B cell (primary cell): ENCODE measurements around the gene CDC42BPB. TPM values are rescaled to one million over a fixed set of nuclear protein-coding genes. Genes with fewer than 3 reads are reported as not detected.

Experiments
- ATAC-seq: fragments of 200-7000 bp; cut with Tn5 transposase; one replicate; pipeline ENCODE4 v1.10.0; 2021; ENCODE audit warnings: low read depth, mild to moderate bottlenecking, moderate number of reproducible peaks, moderate library complexity
- CTCF ChIA-PET: fragments of 350-600 bp; sonication (Branson Sonifier 250); formaldehyde crosslinking; loops from one replicate; lab custom pipeline; 2021; ENCODE audit warnings: antibody characterized with exemption, inconsistent platforms; lab: Charles Lee
- POLR2A ChIA-PET: fragments of 350-600 bp; sonication (Branson Sonifier 250); formaldehyde crosslinking; loops from one replicate; lab custom pipeline; 2021; ENCODE audit warnings: antibody characterized with exemption; lab: Charles Lee
- DNase-seq: peaks from one replicate; pipeline ENCODE4 v3.0.0; 2013
- H2AFZ ChIP-seq: 2 replicates; pipeline ENCODE4 v1.6.1; 2012; ENCODE audit warnings: mild to moderate bottlenecking, low read depth, low read length; ENCODE audit not compliant: insufficient read depth, poor library complexity, severe bottlenecking
- H3K27ac ChIP-seq, 2 donors: 1 replicate in 1 of 2; 2 replicates in 1 of 2; pipeline ENCODE4 v1.5.1; 2012 to 2013; ENCODE audit warnings: low read length in 2 of 2, mild to moderate bottlenecking in 2 of 2, moderate library complexity in 1 of 2
- H3K27me3 ChIP-seq, 4 experiments: fragments of 200-600 bp in 1 of 4; sonication (generic) in 1 of 4; replicated peaks in 1 of 4; 1 replicate in 2 of 4; 2 replicates in 2 of 4; pipeline versions ENCODE4 v1.6.1 to v1.7.0; 2013 to 2016; ENCODE audit warnings: low read length in 3 of 4, mild to moderate bottlenecking in 2 of 4, mixed read lengths in 1 of 4, moderate library complexity in 1 of 4; ENCODE audit not compliant: insufficient read depth in 4 of 4, control insufficient read depth in 3 of 4; ENCODE audit errors: control extremely low read depth in 1 of 4
- H3K36me3 ChIP-seq, 2 experiments: replicated peaks in 1 of 2; 1 replicate in 1 of 2; 2 replicates in 1 of 2; pipeline versions ENCODE4 v1.6.1 to v1.7.1; 2013; ENCODE audit warnings: low read length in 1 of 2; ENCODE audit not compliant: insufficient read depth in 2 of 2, control insufficient read depth in 1 of 2; ENCODE audit errors: control extremely low read depth in 1 of 2, extremely low read depth in 1 of 2
- H3K4me1 ChIP-seq, 2 donors: fragments of 200-600 bp in 1 of 2; sonication (generic) in 1 of 2; 1 replicate in 1 of 2; 2 replicates in 1 of 2; pipeline versions ENCODE4 v1.5.1 to v1.6.1; 2013 to 2017; ENCODE audit warnings: low read length in 2 of 2; ENCODE audit not compliant: control insufficient read depth in 2 of 2, insufficient read depth in 2 of 2
- H3K4me2 ChIP-seq: replicated peaks from 2 replicates; pipeline ENCODE3; 2012; ENCODE audit warnings: mild to moderate bottlenecking, low read depth, low read length; ENCODE audit not compliant: poor library complexity, severe bottlenecking
- H3K4me3 ChIP-seq, 5 experiments: fragments of 200-600 bp in 1 of 5; sonication (generic) in 1 of 5; 1 replicate in 3 of 5; 2 replicates in 2 of 5; pipeline versions ENCODE4 v1.5.1 to v1.7.0; 2011 to 2016; ENCODE audit warnings: low read length in 4 of 5, mild to moderate bottlenecking in 4 of 5, low read depth in 2 of 5, control low read depth in 1 of 5, moderate library complexity in 1 of 5; ENCODE audit not compliant: insufficient read depth in 1 of 5; ENCODE audit errors: control extremely low read depth in 1 of 5, extremely low read depth in 1 of 5
- H3K79me2 ChIP-seq: fragments of 200-600 bp; sonication (generic); one replicate; pipeline ENCODE4 v1.6.0; 2016; ENCODE audit warnings: low read length; ENCODE audit not compliant: control insufficient read depth, insufficient read depth
- H3K9ac ChIP-seq: fragments of 200-600 bp; sonication (generic); 2 replicates; pipeline ENCODE4 v1.6.1; 2017; ENCODE audit warnings: mild to moderate bottlenecking, low read length, moderate library complexity
- H3K9me3 ChIP-seq, 3 donors: one replicate each; pipeline versions ENCODE4 v1.6.1 to v1.7.1; 2013; ENCODE audit warnings: low read length in 2 of 3; ENCODE audit not compliant: control insufficient read depth in 2 of 3, insufficient read depth in 1 of 3; ENCODE audit errors: control extremely low read depth in 1 of 3
- H4K20me1 ChIP-seq: 2 replicates; pipeline ENCODE4 v1.6.0; 2012; ENCODE audit warnings: mild to moderate bottlenecking, low read length; ENCODE audit not compliant: insufficient read depth, control insufficient read depth, poor library complexity, severe bottlenecking
- H3K27ac Mint-ChIP-seq: one replicate; pipeline ENCODE4 v1.8.0; 2021; ENCODE audit warnings: mixed read lengths
- H3K27me3 Mint-ChIP-seq: one replicate; pipeline ENCODE4 v1.8.0; 2021; ENCODE audit warnings: mixed read lengths
- H3K4me1 Mint-ChIP-seq: one replicate; pipeline ENCODE4 v1.8.0; 2021; ENCODE audit warnings: mixed read lengths
- H3K4me3 Mint-ChIP-seq: one replicate; pipeline ENCODE4 v1.8.0; 2021; ENCODE audit warnings: mixed read lengths
- H3K9me3 Mint-ChIP-seq: one replicate; pipeline ENCODE4 v1.8.0; 2022; ENCODE audit warnings: mixed read lengths; ENCODE audit not compliant: insufficient read depth
- EZH2 ChIP-seq: IDR thresholded peaks from 2 replicates; pipeline ENCODE4 v1.6.1; 2012; ENCODE audit warnings: borderline replicate concordance, low read depth, mild to moderate bottlenecking, moderate library complexity, low read length; ENCODE audit not compliant: insufficient read depth, poor library complexity, severe bottlenecking
- WGBS: methylation state at CpG from one replicate; pipeline ENCODE4 v1.1.5; 2013; ENCODE audit warnings: missing lambda C conversion rate; ENCODE audit not compliant: insufficient coverage; 5-methylcytosine and 5-hydroxymethylcytosine counted together
- intact Hi-C: fragments of 100-400 bp; cut with micrococcal nuclease; formaldehyde crosslinking; loops from one replicate; pipeline ENCODE4 v1.10.0; 2022
- polyA plus RNA-seq: library from polyadenylated mRNA; depleted of rRNA; stranded (reverse); fragments of >200 nt; gene quantifications from 2 replicates; pipeline ENCODE4 v1.2.3, GENCODE V29; 2012
- total RNA-seq, 2 donors: library from RNA; stranded (reverse); fragments of 120-200 nt in 1 of 2; gene quantifications; 1 replicate in 1 of 2; 2 replicates in 1 of 2; pipeline versions ENCODE4 v1.2.3 to v1.2.4, GENCODE V29; 2013 to 2022
- TF ChIP-seq, protein P1 (sequence below): fragments of 200-600 bp; IDR thresholded peaks from one replicate; pipeline ENCODE4 v1.8.0; 2022; ENCODE audit warnings: antibody characterized with exemption, mild to moderate bottlenecking

CDC42BPB gene
- total and polyA plus RNA-seq, 2 donors (not counting 1 experiment from before 2014, with no cell fraction given), result 23.9 to 52.5 TPM

DNA sequence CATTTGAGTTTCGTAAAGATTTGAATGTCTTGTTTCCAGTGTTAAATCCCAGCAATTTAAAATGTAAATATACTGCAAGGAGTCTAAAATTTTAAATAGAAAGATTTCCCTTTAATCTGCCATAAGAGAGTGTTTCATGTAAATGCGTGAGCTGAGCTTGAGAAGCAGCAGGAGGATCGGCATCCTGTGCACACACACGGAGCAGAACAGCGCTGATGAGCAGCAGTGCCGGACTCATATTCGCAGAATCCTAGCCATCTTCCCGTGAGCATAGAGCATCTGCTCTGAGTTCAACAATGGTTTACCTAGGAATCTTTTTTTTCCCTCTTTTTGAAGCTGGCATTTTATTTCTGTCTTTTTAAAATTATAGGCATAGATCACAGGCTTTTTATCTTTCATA lies 164.7 kb downstream of the CDC42BPB start:
- CTCF ChIA-PET, result no interaction called here
- 97% methylated on average over 7 of the region's 8 CpGs for WGBS
- intact Hi-C loops, result no loop called here

DNA sequence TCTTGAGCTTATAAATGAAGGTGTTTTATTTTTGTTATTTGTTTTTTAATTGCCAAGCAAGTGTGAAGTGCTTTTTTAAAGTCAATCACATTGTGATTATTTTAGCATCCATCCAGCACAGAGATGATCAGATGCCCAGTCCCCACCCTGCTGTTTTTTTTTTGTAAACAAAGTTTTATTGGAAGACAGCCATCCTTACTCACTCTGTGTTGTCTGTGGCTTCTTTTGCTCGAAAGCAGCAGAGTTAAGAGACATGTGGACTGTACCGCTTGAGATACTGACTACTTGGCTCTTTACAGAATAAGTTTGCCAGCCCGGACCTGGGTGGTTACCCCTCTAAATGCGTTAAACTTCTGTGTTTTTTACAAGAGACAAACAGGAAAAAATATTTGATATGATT lies 165.8 kb downstream of the CDC42BPB start:
- no peaks in the 10 kb centered on the region for H4K20me1 ChIP-seq
- 92% methylated on average over 3 of the region's 4 CpGs for WGBS
- H3K27me3 ChIP-seq, result no peaks in the 10 kb centered on the region
- no peaks in the 10 kb centered on the region for H3K9me3 ChIP-seq
- H2AFZ ChIP-seq, result no peak overlapping the region
- TF ChIP-seq, protein P1, sequence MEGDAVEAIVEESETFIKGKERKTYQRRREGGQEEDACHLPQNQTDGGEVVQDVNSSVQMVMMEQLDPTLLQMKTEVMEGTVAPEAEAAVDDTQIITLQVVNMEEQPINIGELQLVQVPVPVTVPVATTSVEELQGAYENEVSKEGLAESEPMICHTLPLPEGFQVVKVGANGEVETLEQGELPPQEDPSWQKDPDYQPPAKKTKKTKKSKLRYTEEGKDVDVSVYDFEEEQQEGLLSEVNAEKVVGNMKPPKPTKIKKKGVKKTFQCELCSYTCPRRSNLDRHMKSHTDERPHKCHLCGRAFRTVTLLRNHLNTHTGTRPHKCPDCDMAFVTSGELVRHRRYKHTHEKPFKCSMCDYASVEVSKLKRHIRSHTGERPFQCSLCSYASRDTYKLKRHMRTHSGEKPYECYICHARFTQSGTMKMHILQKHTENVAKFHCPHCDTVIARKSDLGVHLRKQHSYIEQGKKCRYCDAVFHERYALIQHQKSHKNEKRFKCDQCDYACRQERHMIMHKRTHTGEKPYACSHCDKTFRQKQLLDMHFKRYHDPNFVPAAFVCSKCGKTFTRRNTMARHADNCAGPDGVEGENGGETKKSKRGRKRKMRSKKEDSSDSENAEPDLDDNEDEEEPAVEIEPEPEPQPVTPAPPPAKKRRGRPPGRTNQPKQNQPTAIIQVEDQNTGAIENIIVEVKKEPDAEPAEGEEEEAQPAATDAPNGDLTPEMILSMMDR, result no peak
- TF ChIP-seq EZH2, result no peak
- no peak overlapping the region for H3K4me3 ChIP-seq
- CTCF ChIA-PET, result interaction anchor here (1.0 kb wide), 1 partner anchor 106 kb away, joined by 3 read pairs; no protein-coding TSS in a partner anchor
- H3K4me1 ChIP-seq, result no peaks in the 10 kb centered on the region
- no peaks in the 10 kb centered on the region for H3K9me3 Mint-ChIP-seq
- POLR2A ChIA-PET, result no interaction called here
- H3K27ac ChIP-seq, result no peak overlapping the region
- H3K4me3 Mint-ChIP-seq, result no peak overlapping the region
- H3K4me1 Mint-ChIP-seq, result no peaks in the 10 kb centered on the region
- intact Hi-C loops, result no loop called here
- no peak overlapping the region for H3K9ac ChIP-seq
- ATAC-seq, result no peak
- no peak overlapping the region for H3K27ac Mint-ChIP-seq
- H3K79me2 ChIP-seq, result peaks cover 3% of the 10 kb centered on the region
- no peak overlapping the region for H3K4me2 ChIP-seq
- H3K27me3 Mint-ChIP-seq, result no peaks in the 10 kb centered on the region
- H3K36me3 ChIP-seq, result peaks cover 2 to 79% of the 10 kb centered on the region in 2 experiments
- no peak for DNase-seq

More for the DNA sequence above, 164.7 kb downstream of the CDC42BPB start:
- peaks cover 2 to 79% of the 10 kb centered on the region in 2 experiments for H3K36me3 ChIP-seq
- no peak overlapping the region for H3K27ac ChIP-seq
- ATAC-seq (no peak), DNase-seq (no peak)
- H2AFZ ChIP-seq, result no peak overlapping the region
- H3K27me3 ChIP-seq, result no peaks in the 10 kb centered on the region
- no peaks in the 10 kb centered on the region for H3K27me3 Mint-ChIP-seq
- POLR2A ChIA-PET, result no interaction called here
- no peaks in the 10 kb centered on the region for H3K9me3 ChIP-seq
- peaks cover 4 to 5% of the 10 kb centered on the region in 2 donors for H3K4me1 ChIP-seq
- H3K4me3 Mint-ChIP-seq, result no peak overlapping the region
- H3K4me2 ChIP-seq, result no peak overlapping the region
- no peak overlapping the region for H3K9ac ChIP-seq
- H3K27ac Mint-ChIP-seq, result no peak overlapping the region
- no peaks in the 10 kb centered on the region for H3K9me3 Mint-ChIP-seq
- TF ChIP-seq EZH2, result no peak
- TF ChIP-seq, protein P1, result no peak
- no peaks in the 10 kb centered on the region for H4K20me1 ChIP-seq
- H3K79me2 ChIP-seq, result peaks cover 3% of the 10 kb centered on the region
- H3K4me3 ChIP-seq, result no peak overlapping the region
- peaks cover 4% of the 10 kb centered on the region for H3K4me1 Mint-ChIP-seq
